Motor neuron (in vitro differentiated cells): ENCODE measurements around the gene AVP. TPM values are rescaled to one million over a fixed set of nuclear protein-coding genes. Genes with fewer than 3 reads are reported as not detected.
"Not testable (repeated sequence)": the region's sequence is repeated elsewhere in the genome, so short reads cannot be mapped to it uniquely, and the experiment has no call there.

Source experiments
- ATAC-seq, 8 experiments: fragments of 200-7000 bp; cut with Tn5 transposase; replicated peaks in 6 of 8; 2 replicates each; pipeline ENCODE4 v1.8.0; 2021; ENCODE audit warnings: mild to moderate bottlenecking in 8 of 8, moderate library complexity in 8 of 8
- H3K27ac ChIP-seq, 2 donors: fragments of 250-450 bp; sonication (Bioruptor Pico); 2 replicates each; pipeline ENCODE4 v1.9.0; 2021; ENCODE audit warnings: antibody characterized with exemption in 2 of 2, mild to moderate bottlenecking in 2 of 2, moderate library complexity in 1 of 2
- H3K4me1 ChIP-seq, 2 donors: fragments of 250-450 bp; sonication (Bioruptor Pico); replicated peaks in 1 of 2; 2 replicates each; pipeline ENCODE4 v1.6.1; 2021; ENCODE audit warnings: antibody characterized with exemption in 2 of 2, mild to moderate bottlenecking in 2 of 2, moderate library complexity in 1 of 2
- H3K4me3 ChIP-seq, 5 donors: fragments of 250-450 bp; sonication (Bioruptor Pico); 2 replicates each; pipeline ENCODE4 v1.9.0; 2021; ENCODE audit warnings: antibody characterized with exemption in 5 of 5, mild to moderate bottlenecking in 5 of 5, moderate library complexity in 4 of 5
- WGBS, 10 experiments: fragments of 450-650 bp; shearing (Covaris generic); methylation state at CpG; one replicate each; pipeline ENCODE4 v1.0.0; 2022; 5-methylcytosine and 5-hydroxymethylcytosine counted together
- in situ Hi-C, 9 experiments: fragments of 400-800 bp; cut with MboI; loops; one replicate each; pipeline ENCODE4 v1.15.0; 2021; ENCODE audit warnings: low sequenced_read_pairs in 9 of 9, low pct_unique_long_range_greater_than_20kb in 2 of 9; ENCODE audit not compliant: unreplicated experiment in 9 of 9
- total RNA-seq, 8 experiments: library from RNA; unstranded; fragments of 300-600 nt; gene quantifications; 2 replicates each; pipeline versions ENCODE4 v1.2.3 to v1.2.4, GENCODE V29; 2022

Gene AVP
- total RNA-seq, 8 experiments from 2014 or later = 0.22 TPM; not detected in 7

DNA sequence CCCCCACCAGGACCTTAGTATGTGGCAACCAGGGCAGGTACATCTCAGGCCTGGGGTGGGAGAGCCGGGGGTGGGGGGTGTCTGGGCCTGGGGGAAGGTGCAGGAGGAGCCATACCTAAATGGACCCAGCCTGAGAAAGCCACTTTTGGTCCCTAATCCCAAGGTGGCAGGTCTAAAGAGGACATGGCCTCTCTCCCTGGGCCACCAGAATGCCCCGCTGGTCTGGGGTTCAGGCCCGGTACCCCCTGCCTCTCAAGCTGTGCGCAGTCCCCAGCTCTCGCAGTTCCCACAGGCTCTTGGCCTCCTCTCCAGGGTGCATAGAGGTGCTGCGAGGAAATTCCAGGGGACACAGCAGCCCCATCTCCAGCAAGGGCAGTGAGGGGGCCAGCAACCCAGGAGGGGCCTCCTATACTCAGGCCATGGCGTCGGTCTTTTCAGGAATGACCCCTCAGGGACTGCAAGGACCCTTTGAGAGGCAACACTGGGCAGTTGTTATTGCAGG, 1.1 kb upstream of the AVP start:
- Histone ChIP-seq H3K4me3 (no peak overlapping the region), H3K27ac (no peak overlapping the region), H3K4me1 (no peaks in the 10 kb centered on the region)
- in situ Hi-C loops = no loop called here
- WGBS, 10 experiments = 60 to 100% (median 100%) methylated on average over 1 to 2 of the region's 8 CpGs; no CpG with 5 or more reads in 6 of the 10 experiments
- ATAC-seq = no peak

DNA sequence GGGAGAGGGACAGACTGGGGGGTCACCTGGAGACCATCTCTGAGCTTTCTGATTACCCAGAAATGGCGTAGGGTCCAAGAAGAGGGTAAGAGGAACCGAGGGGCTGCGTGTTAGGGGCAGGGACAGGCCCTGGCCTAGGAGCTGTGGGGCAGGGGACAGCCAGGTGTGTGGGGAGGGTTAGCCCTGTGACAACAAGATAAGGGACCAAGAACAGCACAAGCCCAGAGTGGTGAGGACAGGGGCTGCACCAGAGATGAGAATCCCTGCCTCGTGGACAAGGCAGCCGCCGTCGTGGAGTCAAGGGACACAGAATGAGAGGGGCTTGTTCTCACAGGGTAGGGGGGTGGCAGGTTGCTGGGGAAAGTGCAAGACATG, 449 bp upstream of the AVP start:
- in situ Hi-C loops = no loop called here
- Histone ChIP-seq H3K4me3 (no peak overlapping the region), H3K4me1 (no peaks in the 10 kb centered on the region), H3K27ac (no peak overlapping the region)
- WGBS, 10 experiments = 80 to 100% methylated on average over 1 of the region's 7 CpGs; no CpG with 5 or more reads in 8 of the 10 experiments
- no peak for ATAC-seq

DNA sequence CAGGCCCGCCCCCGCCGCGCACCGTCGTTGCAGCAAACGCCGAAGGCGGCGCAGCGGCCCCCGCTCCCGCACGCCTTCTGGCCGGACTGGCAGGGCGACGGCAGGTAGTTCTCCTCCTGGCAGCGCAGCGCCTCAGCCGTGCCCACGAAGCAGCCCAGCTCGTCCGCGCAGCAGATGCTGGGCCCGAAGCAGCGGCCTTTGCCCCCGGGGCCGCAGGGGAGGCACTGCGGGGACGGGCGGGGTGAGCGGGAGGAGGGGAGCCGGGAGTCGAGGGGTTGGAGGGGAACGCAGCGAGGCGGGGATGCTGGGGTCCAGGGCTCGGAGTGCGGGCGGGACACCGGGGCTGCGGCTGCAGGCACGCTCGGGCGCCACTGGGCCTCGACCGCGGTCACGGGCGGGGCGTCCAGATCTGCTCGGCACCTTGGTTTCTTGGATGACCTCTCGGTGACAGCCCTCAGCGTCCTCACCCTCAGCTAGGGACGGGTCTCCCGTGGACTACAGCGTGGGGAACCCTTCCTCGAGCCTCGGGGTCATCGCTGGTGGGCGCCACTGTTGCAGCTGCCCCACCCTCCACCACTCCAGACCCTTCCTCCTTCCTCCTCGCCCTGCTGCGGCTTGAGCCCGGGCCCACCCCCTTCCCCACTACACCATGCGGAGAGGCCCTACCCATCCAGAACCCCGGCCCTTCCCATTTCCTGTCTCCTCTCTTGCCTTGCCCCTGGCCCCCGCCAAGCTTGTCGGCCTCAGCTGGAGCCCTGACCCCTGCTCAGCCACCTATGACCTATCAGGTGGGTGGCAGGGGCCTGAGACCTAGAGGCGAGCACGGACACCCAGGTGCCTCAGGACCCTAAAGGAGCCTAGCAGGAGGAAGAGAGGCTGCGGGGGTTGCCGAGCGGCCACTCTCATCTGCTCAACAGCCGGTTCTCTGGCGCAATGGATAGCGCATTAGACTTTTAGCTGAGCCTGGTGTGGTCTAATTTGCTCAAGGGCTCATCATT, 1.3 kb downstream of the AVP start:
- in situ Hi-C loops = no loop called here
- H3K4me3 ChIP-seq = peak overlapping the region in 4 of 5 donors; percentile 17 to 22 (median 20)
- H3K4me1 ChIP-seq = no peaks in the 10 kb centered on the region
- no peak overlapping the region for H3K27ac ChIP-seq
- 64 to 100% methylated on average over 2 to 8 of the region's 76 CpGs; no CpG with 5 or more reads in 8 of the 10 experiments for WGBS, 10 experiments
- peak; percentile 36 to 64 (median 54) for ATAC-seq

DNA sequence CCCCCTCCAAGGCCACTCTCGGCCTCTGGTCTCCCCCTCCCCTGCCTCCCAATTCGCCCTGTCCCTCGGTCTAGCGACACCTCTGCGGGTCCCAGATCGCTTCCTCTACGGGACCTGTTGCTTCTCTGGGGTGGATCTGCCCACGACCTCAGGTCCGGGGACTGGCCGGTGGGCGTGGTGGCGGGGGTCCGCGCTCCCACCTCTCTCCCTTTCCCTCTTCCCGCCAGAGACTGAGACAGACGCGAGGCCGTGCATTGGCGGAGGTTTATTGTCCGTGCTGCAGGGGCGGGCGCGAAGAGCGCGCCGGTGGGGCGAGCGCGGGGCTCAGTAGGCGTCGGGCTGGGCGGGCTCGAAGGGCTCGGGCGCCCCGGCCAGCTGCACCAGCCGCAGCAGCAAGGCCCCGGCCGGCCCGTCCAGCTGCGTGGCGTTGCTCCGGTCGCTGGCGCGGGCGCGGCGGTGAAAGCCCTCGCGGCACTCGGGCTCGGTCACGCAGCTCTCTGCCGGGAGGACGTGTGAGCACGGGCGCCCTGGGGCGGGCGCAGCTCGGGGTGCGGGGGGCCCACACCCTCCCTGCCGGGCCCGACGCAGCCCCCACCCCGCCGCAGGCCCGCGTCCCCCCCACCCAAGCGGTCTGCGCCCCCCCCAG, 2.1 kb downstream of the AVP start:
- 20% methylated on average over 1 of the region's 71 CpGs; no CpG with 5 or more reads in 9 of the 10 experiments for WGBS, 10 experiments
- Histone ChIP-seq H3K4me3 (peak overlapping the region; percentile 17 to 22 (median 19)), H3K27ac (no peak overlapping the region), H3K4me1 (no peaks in the 10 kb centered on the region)
- in situ Hi-C loops = no loop called here
- ATAC-seq = peak; percentile 69 to 83 (median 78)

DNA sequence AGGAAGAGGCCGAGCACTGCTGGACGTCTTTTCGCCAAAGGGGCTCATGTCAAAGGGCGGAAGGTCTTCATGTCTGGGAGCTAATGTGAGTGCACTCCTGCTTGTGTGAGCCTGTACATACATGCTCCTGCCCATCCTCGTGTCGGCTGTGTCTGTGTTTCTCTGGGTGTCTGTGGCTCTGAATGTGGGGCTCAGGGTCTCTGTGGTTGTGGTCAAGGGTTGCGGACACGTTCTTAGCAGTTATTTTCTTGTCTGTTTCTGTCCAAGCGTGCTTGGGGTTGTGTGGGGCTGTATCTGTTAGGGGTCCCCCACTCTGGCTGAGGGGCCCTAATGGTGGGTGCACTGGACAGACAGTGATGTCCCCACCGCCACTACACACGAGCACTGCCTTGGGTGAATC, 2.9 kb downstream of the AVP start:
- in situ Hi-C loops = no loop called here
- ATAC-seq = no peak
- 60 to 100% (median 85%) methylated on average over 1 to 4 of the region's 11 CpGs; no CpG with 5 or more reads in 5 of the 10 experiments for WGBS, 10 experiments

DNA sequence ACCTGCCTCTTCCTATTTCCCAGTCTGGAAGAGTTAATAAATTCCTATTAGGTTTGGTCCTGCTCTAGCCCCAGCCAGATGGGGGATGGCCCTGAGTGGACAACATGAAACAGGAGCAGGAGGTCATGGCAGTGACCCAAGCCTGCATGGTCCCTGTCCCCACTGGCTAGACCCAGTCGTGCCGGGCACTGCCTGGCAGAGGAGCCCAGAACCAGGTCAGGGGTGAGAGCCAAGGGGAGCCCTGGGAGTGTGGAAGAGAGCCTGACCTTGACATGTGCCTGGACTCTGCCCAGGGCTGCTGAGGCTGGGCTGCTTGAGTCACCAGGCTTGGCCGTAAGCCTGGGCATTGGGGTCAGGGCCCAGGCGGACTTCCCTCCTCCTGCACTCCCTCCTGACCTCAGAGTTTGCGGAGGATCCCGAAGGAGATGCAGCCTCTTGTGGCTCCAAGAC, 3.6 kb downstream of the AVP start:
- in situ Hi-C loops = no loop called here
- 0 to 100% (median 78%) methylated on average over 2 to 5 of the region's 6 CpGs; no CpG with 5 or more reads in 7 of the 10 experiments for WGBS, 10 experiments
- Histone ChIP-seq H3K4me1 (no peaks in the 10 kb centered on the region), H3K27ac (no peak overlapping the region), H3K4me3 (no peak overlapping the region)
- ATAC-seq = peak in 2 of 8 experiments; percentile 14 to 29

More for the DNA sequence above, 2.9 kb downstream of the AVP start:
- Histone ChIP-seq H3K27ac (no peak overlapping the region), H3K4me1 (no peaks in the 10 kb centered on the region), H3K4me3 (no peak overlapping the region)

DNA sequence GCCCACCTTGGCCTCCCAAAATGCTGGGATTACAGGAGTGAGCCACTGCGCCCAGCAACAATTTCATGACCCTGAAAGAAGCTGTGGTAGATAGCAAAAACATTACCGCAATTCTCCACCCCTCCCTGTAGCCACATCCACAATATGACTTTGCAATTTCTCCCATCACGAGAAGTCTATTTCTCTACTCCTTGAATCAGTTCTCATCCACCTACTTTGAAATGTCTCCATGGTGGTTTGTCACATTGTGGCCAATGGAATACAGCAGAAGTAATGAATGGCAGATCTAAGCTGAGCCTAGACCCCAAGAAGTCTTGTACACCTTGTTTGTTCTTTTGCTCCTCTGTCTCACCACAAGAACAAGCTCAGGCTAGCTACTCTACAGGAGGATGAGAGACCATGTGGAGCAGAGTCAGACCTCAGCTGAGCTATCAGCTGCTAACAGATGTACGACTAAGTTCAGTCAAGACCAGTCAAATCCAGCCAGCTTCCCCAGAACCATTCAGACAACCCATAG, 6.8 kb downstream of the AVP start:
- WGBS, 10 experiments = 0 to 89% (median 80%) methylated on average over 1 to 2 of the region's 4 CpGs; no CpG with 5 or more reads in 3 of the 10 experiments
- in situ Hi-C loops = no loop called here
- Histone ChIP-seq H3K27ac (no peak overlapping the region), H3K4me3 (no peak overlapping the region), H3K4me1 (no peaks in the 10 kb centered on the region)
- peak in 1 of 8 experiments; percentile 17 for ATAC-seq

DNA sequence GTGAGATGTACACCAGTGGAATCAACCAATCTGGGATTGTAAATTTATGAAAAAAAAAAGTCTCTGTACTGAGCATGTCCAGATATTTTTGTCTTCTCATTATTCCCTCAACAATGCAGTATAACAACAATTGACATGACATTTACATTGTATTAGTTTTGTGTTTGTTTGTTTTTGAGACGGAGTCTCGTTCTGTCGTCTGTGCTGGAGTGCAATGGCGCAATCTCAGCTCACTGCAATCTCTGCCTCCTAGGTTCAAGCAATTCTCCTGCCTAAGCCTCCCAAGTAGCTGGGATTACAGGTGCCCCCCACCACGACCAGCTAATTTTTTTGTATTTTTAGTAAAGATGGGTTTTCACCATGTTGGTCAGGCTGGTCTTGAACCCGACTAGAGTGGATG, 9.2 kb downstream of the AVP start:
- H3K4me3 ChIP-seq, H3K4me1 ChIP-seq, in situ Hi-C loops, H3K27ac ChIP-seq, ATAC-seq: not testable (repeated sequence)
- WGBS, 10 experiments = 60 to 100% (median 77%) methylated on average over 1 to 6 of the region's 6 CpGs; no CpG with 5 or more reads in 2 of the 10 experiments

DNA sequence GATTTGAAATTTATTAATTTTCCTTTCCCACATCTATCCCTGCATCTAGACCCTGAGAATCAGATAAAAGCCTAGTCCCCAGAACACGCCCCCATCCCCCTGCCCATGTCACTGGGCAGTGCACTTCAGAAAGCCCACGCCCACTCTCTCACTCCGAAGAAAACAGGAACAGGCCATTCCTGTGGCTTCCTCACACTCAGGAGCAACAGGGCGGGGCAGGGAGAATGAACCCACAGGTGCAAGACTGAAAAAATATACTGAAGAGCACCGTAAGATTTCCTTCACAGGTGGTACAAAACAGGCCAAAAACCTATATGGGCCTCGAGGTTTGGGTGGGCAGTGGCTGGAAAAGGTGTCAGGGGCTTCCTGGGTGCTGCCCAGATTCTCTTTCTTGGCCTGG, 9.7 kb downstream of the AVP start:
- in situ Hi-C loops = loop anchor here in 1 of 9 experiments (25.0 kb wide), 1 partner anchor 237 kb away; no protein-coding TSS in a partner anchor
- H3K27ac ChIP-seq = no peak overlapping the region
- H3K4me1 ChIP-seq = no peaks in the 10 kb centered on the region
- H3K4me3 ChIP-seq = no peak overlapping the region
- WGBS, 10 experiments = 33 to 100% (median 67%) methylated on average over 1 to 4 of the region's 6 CpGs; no CpG with 5 or more reads in 4 of the 10 experiments
- no peak for ATAC-seq

DNA sequence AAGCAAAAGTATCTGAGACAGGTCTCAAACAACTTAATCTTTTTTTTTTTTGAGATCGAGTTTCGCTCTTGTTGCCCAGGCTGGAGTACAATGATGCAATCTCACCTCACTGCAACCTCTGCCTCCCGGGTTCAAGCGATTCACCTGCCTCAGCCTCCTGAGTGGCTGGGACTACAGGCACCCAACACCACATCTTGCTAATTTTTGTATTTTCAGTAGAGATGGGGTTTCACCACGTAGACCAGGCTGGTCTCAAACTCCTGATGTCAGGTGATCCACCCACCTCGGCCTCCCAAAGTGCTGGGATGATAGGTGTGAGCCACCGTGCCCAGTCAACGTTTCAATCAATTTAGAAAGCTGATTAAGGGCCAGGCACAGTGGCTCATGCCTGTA, 11.3 kb downstream of the AVP start:
- not testable (repeated sequence) for H3K27ac ChIP-seq, H3K4me1 ChIP-seq, ATAC-seq, H3K4me3 ChIP-seq
- in situ Hi-C loops = loop anchor here in 1 of 9 experiments (25.0 kb wide), 1 partner anchor 239 kb away; no protein-coding TSS in a partner anchor
- WGBS, 10 experiments = 20 to 100% (median 81%) methylated on average over 1 to 7 of the region's 8 CpGs; no CpG with 5 or more reads in 2 of the 10 experiments

DNA sequence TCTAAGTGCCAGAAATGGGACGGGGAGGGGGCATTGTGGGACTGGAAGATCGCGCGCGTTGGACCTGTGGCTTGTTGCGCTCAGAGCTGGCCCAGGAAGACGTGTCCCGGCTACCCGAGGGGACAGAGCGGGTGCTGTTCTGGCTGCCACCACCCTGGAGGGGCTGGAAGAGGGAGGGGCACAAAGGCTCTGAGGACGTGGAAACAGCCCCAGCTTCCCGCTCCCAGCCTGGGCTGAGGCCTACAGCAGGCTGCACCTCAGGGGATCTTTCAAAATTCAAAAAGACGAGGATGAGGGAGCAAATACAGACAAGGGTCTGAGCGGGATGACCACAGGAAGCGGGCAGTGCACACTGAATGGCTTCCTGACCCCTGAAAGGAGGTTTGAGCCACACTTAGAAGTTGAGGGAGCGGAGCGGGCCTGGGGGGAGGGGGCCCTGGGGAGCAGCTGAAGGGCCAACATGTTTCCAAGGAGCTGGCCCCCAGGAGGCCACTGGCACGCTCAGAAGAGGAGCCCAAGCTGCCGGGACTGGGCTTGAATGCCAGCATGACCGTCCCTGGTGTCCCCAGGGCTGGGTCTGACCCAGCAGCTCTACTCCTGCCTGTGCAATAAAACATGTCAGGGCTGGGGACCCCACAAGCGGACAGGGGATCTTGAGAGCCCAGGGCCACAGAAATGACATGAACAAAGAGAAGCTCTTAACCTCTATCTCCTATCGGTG, 11.8 kb downstream of the AVP start:
- ATAC-seq = peak in 1 of 8 experiments; percentile 12
- Histone ChIP-seq H3K4me1 (no peaks in the 10 kb centered on the region), H3K27ac (no peak overlapping the region), H3K4me3 (no peak overlapping the region)
- in situ Hi-C loops = loop anchor here in 1 of 9 experiments (25.0 kb wide), 1 partner anchor 240 kb away; no protein-coding TSS in a partner anchor
- WGBS, 10 experiments = 0 to 100% (median 74%) methylated on average over 1 to 5 of the region's 22 CpGs; no CpG with 5 or more reads in 2 of the 10 experiments
